Measurements from ENCODE around the gene OPRPN.

The OPRPN gene, protein sequence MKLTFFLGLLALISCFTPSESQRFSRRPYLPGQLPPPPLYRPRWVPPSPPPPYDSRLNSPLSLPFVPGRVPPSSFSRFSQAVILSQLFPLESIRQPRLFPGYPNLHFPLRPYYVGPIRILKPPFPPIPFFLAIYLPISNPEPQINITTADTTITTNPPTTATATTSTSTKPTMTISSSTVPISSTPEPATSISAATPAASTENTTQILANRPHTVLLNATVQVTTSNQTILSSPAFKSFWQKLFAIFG

DNA sequence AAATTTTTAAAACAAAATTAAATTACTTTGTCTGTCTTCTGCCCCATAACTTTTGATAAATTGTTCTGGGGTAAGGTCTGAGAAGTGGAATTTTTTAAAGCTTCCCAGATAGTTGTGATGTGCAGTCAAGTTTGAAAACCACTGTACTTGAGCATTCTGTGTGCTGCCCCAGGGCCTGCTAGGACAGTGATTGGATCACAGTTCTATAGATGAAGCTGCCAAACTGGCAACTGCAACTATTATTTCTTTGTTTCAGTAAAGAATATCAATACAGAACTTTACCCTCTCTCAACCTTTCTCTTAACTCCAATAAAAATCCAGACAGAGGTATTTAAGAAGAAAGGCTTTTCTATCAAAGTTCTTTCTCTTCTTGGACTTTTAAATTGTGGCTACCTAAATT is at the start of gene OPRPN:
OPRPN (plus strand) TSS at position 361 of the 400 bp plus-strand sequence. CDS start 1,346 bp downstream, outside the sequence.
- DNase-seq: no peak

DNA sequence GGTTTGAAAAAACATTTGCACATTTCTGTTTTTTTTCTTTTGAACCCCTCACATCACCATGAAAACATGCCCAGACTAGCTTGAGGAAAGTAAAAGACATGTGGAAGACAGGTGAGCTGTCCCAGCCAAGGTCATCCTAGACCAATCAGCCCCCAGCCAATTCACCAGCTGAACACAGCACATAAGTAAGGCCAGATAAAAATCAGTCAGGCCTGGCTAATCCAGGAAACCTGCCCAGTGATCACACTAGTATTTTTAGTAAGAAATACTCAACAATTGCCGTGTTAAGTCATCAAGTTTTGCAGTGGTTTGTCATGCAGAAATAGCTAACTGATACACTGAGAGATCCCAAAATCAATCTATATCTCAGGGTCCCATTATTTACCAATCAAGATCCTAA is 41.6 kb upstream of the OPRPN start:
- DNase-seq: no peak

DNA sequence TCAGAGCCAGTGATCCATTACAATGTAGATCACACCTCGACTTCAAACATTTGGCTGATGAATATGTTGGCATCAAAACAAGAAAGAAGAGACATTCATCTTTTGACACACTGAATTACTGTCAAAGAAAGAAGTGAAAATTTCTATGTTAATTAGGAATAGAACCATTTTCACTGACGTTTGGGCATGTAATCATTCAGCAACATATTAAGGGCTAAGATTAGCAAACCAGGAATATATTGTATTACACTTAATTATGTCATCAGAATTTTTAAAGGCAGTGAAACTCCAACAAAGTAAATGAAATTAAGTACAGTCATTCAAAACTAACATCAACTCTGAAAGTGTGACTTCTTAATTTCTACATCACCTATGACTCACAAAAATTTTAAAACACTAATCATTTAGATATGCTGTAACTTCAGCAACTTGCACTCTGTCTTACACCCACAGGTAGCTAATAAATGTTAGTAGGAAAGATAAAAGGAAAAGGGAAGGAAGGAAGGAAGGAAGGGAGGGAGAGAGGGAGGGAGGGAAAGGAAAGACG is 38.6 kb upstream of the OPRPN start:
- DNase-seq: no peak

DNA sequence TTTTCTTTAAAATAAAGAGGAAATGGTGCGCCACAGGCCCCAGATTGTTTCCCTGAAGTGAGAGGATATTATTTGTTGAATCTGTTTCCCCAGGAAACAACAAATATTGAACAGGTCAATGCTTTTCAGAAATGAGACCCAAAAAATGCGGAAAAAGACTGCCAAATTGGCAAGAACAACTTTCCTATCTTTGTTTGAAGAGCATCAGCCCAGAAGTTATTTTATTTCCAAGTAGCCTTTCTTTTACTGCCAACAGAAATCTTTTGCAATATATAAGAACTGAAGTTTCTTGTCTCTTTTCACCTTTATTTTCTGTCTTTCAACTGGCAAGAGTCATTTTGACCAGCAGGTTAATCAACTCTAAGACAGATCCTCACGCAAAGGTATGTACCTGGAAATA is 37.3 kb upstream of the OPRPN start, which contains the start of gene SMR3A:
SMR3A (plus strand) TSS at position 301 of the 400 bp plus-strand sequence. CDS start 1,356 bp downstream, outside the sequence.
- no peak for DNase-seq

DNA sequence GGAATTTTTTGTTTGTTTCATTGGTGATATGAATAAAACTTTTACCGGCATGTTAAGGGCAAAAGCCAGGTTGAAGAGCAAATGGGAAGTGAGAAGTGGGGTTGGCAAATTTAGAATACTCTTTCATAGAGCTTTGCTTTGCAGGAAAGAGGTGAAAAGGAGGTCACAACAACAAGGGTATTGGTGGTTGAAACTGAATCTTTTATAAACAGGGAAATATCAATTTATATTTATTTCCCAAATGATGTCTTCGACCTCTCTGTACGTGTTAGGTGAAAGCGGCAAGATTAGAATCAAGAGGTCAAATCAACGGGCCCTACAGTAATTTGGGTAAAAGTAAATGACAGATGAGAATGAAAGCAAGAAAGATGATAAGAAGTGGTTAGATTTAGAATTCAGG is 33.7 kb upstream of the OPRPN start:
- DNase-seq: no peak

DNA sequence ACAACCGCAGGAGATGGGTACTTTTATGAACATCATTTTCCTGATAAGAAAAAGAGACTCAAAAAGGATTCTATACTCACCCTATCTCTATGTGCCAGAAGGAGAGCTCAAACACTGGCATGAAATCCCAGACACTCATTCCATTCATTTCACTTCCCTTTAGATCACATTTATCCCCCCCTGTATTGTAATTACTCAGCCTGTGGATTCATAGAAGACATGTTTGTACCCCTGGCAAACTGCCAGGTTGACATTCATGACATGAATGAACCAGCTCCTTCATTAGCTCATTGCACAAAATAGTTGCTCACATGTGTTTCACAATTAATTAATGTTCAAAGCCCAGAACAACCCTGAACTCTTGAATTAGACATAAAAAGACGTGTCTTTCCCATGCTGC is 32.3 kb upstream of the OPRPN start:
- no peak for DNase-seq

DNA sequence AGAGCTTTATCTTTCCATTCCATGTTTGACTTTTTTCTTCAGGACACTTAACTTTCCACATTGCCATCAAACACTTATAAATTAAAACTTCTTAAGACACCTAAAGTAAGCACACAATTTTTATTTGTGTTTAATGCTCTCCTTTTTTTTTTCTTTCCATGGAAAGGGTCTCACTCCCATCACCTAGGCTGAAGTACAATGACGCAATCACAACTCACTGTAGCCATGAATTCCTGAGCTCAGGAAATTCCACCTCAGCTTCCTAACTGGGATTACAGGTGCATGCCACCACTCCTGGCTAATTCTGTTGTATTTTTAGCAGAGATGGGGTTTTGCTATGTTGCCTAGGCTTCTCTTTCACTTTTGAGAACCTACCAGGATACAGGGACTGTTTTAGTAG is 29.9 kb upstream of the OPRPN start:
- no peak for DNase-seq

DNA sequence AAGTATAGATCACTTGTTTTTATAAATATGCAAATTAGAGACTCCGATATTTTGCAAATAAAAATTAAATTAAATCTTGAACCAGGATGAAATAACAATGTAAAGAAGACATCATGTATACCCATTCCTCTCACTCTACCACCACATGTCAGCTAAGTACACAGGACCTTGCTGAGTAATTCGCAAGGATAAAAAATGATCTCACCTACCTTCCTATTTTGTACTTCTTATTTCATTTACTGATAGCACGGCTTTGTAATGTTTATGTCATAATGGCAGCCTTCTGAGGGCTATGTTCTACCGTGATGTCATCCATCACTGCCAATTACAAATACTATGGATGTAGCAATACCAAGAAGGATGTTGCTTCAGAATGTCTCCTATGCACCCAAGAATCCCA is 25.8 kb upstream of the OPRPN start:
- no peak for DNase-seq

DNA sequence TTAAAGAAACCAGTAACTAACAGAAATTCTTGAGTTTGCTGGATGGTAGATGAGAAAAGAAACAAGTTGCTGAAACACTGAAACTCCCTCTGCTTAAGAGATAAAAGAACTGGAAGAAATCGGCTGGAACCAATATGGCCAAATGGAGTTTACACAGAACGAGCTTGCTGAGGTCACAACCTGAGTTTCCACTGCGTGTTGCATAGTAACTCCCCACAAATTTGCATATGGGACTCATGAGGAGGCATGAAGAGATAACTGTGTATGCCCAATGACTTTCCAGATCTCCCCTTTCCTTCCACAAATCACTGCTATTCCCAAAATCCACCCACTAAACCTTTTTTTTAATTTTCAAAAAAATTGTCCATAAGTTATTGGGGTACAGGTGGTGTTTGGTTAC is 25.0 kb upstream of the OPRPN start:
- no peak for DNase-seq

DNA sequence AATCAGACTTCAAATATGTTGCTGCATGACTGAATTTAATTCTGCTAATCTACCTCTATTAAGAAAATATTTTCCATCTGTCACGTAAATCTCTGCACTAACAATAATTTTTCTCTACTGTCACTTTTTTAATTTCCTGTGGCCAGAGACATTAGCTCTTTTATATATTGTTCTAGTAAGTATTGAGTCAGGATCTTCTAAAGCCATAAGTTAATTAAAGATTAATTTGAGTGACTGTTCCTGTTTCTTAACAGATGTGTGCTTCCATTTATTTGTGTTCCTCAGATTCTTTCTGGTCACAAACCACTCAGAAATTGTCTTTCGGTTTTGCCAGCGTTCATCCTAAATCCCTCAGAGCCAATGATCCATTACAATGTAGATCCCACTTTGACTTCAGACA is 17.2 kb upstream of the OPRPN start:
- no peak for DNase-seq

DNA sequence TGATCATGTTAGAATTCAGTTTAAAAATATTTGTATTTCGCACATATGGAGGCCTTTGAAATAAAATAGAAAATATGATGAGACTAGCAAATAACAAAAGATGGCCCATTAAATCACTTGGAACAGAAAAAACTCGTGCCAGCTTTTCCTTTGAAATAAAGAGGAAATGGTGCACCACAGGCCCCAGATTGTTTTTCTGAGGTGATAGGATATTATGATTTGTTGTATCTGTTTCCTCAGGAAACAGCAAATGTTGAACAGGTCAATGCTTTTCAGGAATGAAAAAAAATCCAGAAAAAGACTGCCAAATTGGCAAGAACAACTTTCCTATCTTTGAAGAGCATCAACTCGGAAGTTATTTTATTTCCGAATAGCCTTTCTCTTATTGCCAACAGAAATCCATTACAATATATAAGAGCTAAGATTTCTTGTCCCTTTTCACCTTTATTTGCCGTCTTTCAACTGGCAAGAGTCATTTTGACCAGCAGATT is 15.0 kb upstream of the OPRPN start, which contains the start of gene SMR3B:
SMR3B (plus strand) TSS at position 441 of the 491 bp plus-strand sequence. CDS start 1,380 bp downstream, outside the sequence.
- no peak for DNase-seq

DNA sequence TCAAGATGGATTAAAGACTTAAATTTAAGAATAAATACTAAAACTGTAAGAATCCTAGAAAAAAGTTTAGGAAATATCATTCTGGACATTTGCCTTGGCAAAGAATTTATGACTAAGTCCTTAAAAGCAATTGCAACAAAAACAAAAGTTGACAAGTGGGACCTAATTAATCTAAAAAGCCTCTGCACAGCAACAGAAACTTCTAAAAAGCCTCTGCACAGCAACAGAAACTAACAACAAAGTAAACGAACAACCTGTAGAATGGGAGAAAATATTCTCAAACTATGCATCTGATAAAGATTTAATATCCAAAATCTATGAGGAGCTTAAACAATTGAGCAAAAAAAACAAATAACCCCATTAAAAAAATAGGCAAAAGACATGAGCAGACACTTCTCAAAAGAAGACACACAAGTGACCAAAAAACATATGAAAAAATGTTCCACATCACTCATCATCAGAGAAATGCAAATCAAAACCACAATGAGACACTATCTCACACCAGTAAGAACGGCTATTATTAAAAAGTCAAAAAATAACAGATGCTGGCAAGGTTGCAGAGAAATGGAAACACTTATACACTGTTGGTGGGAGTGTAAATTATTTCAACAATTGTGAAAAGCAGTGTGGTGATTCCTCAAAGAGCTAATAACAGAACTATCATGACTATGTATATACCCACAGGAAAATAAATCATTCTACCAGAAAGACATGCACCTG is 5.5 kb upstream of the OPRPN start:
- no peak for DNase-seq

DNA sequence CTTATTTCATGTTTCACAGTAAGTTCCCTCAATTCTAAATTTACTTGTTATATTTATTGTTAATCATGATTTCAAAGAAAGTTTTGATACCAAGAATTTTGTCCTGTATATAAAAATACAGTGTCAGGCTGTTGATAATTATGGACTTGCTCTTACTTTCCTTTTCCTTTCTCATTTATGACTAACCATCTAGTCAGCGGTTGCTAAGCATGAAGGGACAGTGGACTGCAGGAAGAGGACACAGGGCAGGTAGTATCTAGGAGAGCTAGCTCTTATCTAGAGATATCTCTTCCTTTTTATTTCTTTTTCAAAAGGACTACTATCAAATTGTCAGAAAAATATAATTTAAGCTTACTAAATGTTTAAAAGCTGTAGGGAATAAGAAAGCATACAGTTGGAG is 1.6 kb downstream of the OPRPN start:
- no peak for DNase-seq

DNA sequence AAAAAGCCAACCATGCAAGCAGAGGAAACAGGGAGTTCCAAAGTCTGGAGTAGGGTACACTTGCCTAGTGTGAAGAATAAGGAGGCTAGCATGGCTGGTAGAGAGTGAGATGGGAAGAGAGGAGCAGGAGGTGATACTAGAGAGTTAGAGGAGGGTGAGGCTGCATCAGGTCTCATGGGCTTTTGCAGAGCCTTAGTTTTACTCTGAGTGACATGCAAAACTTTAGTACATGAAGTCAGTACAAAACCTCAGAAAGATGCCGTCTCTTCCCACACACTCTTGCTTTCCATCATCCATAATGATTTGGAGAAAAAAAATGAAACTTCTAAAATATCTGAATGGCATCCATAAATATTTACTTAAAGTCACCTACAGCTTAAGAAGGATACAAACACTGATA is 5.0 kb downstream of the OPRPN start:
- no peak for DNase-seq

DNA sequence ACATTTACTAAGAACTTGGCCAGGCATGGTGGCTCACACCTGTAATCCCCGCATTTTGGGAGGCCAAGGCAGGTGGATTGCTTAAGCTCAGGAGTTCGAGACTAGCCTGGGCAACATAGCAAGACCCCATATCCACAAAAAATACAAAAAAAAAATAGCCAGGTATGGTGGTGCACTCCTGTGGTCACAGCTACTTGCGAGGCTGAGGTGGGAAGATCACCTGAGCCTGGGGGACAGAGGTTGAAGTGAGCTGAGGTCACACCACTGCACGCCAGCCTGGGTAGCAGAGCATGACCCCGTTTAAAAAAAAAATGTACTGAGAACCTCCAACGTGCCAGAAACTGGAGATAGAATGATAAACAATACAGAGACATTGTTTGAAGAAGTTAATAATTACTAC is 8.0 kb downstream of the OPRPN start:
- DNase-seq: no peak

DNA sequence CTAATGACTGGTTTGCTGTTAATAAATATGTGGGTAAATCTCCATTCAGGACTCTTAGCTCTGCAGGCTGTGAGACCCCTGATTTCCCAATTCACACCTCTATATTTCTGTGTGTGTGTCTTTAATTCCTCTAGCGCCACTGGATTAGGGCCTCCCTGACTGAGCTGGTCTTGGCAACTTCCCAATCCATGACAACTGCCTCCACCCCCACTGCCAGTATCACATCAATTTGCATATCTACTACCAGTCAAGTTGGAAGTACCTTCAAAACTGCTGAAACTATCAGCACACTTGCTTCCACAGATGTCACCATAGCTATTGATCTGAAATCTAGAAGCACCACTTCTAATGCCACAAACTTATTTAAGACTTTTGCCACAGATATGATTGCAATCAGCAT is 27.6 kb downstream of the OPRPN start:
- DNase-seq: no peak

DNA sequence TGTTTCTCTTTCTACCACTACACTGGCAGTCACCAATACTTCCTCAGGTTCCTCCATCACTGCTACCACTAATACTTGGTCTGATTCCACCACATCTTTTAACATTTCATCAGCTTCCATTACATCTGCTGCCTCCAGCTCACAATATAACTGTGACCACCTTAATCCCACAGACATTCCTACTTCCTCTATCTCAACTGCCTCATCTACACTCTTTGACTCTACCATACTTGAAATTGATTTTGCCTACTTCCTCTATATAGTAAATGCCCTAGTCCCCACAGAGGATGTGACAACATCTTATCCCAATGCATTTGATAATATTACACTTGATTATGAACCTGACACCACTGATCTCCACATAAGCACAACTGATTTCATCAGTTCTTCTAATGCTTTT is 29.0 kb downstream of the OPRPN start:
- no peak for DNase-seq

DNA sequence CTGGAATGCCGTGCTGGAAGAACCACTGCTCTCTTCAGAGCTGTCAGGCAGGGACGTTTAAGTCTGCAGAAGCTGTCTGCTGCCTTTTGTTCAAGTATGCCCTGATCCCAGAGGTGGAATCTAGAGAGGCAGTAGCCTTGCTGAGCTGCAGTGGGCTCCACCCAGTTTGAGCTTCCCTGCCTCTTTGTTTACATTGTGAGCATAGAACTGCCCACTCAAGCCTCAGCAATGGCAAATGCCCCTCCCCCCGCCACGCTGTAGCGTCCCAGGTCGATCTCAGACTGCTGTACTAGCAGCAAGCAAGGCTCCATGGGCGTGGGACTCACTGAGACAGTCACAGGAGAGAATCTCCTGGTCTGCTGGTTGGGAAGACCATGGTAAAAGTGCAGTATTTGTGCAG is 39.5 kb downstream of the OPRPN start:
- no peak for DNase-seq

DNA sequence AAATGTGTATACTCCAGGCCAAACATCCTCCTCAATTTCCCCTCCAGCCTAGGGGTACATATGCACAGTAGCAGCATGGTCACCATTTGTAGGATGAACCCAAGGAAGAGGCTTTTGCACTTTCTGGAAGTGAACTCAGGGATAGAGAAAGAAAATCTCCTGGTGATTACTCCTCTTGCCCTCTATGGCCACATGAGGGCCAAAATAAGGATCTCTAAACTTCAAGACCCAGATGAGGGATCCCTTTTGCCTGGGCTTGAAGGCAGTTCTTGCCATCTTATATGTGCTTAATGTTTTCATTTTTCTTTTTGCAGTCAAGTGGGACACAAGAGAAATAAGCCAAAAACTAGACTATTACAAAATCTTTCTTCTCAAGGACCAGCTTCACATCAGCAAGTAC is 44.7 kb downstream of the OPRPN start:
- no peak for DNase-seq

DNA sequence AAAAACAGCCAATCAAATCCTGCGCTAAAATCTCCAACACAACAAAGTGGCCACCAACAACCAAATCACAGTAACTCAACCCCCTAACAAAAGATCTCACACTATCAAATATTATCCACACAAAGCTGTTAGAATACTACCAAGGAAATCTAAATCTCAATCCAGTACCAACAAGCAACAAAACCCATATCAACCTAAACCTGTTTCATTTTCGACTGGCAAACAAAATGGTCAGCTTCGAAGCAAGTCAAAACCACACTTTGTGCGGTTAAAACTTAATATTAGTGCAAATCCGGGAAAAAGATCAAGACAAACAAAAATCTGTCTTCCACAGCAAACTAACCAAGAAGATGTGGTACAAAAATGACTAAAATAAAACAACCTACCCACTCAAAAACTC is 45.6 kb downstream of the OPRPN start:
- DNase-seq: no peak

DNA sequence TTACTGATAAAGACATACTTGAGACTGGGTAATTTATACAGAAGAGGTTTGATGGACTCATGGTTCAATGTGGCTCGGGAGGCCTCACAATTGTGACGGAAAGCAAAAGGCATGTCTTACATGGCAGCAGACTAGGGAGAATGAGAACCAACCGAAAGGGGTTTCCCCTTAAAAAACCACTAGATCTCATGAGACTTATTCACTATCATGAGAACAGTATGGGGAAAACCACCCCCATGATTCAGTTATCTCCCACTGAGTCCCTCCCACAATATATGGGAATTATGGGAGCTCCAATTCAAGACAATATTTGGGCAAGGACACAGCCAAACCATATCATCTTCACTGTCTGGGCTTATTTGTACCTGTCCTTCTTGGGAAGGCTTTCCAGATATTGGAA is 51.5 kb downstream of the OPRPN start:
- no peak for DNase-seq

DNA sequence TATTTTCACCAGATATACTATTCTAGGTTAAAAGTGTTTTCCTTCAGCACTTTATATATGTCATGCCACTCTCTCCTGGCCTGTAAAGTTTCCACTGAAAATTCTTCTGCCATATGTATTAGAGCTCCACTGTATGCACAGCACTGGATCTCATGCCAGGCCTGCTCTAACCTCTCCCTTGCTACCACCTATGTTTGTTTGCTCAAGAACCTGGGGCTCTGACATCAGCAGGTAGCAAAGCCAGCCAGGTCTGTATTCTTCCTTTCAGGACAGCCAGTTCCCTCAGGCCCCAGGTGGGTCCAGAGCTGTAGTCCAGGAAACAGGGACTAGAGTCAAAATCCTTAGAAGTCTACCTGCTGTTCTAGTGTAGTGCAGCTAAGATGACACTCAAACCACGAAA is 55.2 kb downstream of the OPRPN start:
- DNase-seq: no peak
